H1 (cell line): ENCODE results near the gene PLXNB2. TPM values are rescaled to one million over a fixed set of nuclear protein-coding genes. Genes with fewer than 3 reads are reported as not detected.

Experiments used
- CTCF ChIA-PET: fragments of 300-600 bp; sonication (Branson Sonifier 250); formaldehyde crosslinking; loops from one replicate; lab custom pipeline; 2021; ENCODE audit not compliant: partially characterized antibody; lab: Charles Lee
- POLR2A ChIA-PET: fragments of 300-600 bp; sonication (Branson Sonifier 250); formaldehyde crosslinking; loops from one replicate; lab custom pipeline; 2021; ENCODE audit warnings: inconsistent platforms; ENCODE audit not compliant: partially characterized antibody; lab: Charles Lee
- DNase-seq, 2 experiments: peaks; one replicate each; pipeline versions ENCODE4 v3.0.0 to v3.0.0-alpha.2; 2010 to 2022; ENCODE audit warnings: low spot score in 2 of 2, low read depth in 1 of 2, mixed read lengths in 1 of 2
- FAIRE-seq: peaks from 2 replicates; lab custom pipeline; 2011; peaks lifted over from hg19 to GRCh38; lab: Jason Lieb, UNC
- H2AFZ ChIP-seq: 2 replicates; pipeline ENCODE4 v1.8.1; 2012; ENCODE audit warnings: low read length, inconsistent platforms
- H2AK5ac ChIP-seq: 2 replicates; pipeline ENCODE4 v1.6.1; 2013; ENCODE audit warnings: low read depth, low read length
- H2BK120ac ChIP-seq: replicated peaks from 2 replicates; pipeline ENCODE3; 2013; ENCODE audit warnings: low read depth, low read length, inconsistent platforms
- H2BK12ac ChIP-seq: 2 replicates; pipeline ENCODE4 v1.6.1; 2013; ENCODE audit warnings: low read depth, low read length
- H2BK15ac ChIP-seq: 2 replicates; pipeline ENCODE4 v1.6.1; 2013; ENCODE audit warnings: low read length
- H2BK20ac ChIP-seq: 2 replicates; pipeline ENCODE4 v1.6.1; 2013; ENCODE audit warnings: low read length
- H2BK5ac ChIP-seq: 2 replicates; pipeline ENCODE4 v1.6.1; 2013; ENCODE audit warnings: low read depth, low read length
- H3K14ac ChIP-seq: 2 replicates; pipeline ENCODE4 v1.6.1; 2013; ENCODE audit warnings: inconsistent platforms; ENCODE audit not compliant: insufficient read length
- H3K18ac ChIP-seq: 2 replicates; pipeline ENCODE4 v1.6.1; 2013; ENCODE audit warnings: low read length; ENCODE audit errors: extremely low read depth
- H3K23ac ChIP-seq: 2 replicates; pipeline ENCODE4 v1.6.1; 2013; ENCODE audit warnings: inconsistent platforms; ENCODE audit not compliant: insufficient read length
- H3K23me2 ChIP-seq: 2 replicates; pipeline ENCODE4 v1.6.1; 2013; ENCODE audit warnings: low read depth, low read length
- H3K27ac ChIP-seq: 2 replicates; pipeline ENCODE4 v1.6.1; 2011; ENCODE audit warnings: low read depth, low read length, inconsistent platforms
- H3K27me3 ChIP-seq, 4 experiments: replicated peaks in 1 of 4; 1 replicate in 1 of 4; 2 replicates in 3 of 4; pipeline versions ENCODE4 v1.6.1 to v1.8.1; 2011 to 2013; ENCODE audit warnings: low read length in 3 of 4, mild to moderate bottlenecking in 3 of 4, inconsistent platforms in 2 of 4, mixed read lengths in 2 of 4, moderate library complexity in 1 of 4; ENCODE audit not compliant: control insufficient read depth in 3 of 4, insufficient read depth in 3 of 4; ENCODE audit errors: extremely low read depth in 1 of 4
- H3K36me3 ChIP-seq, 4 experiments: 2 replicates each; pipeline versions ENCODE4 v1.6.1 to v1.8.1; 2011 to 2013; ENCODE audit warnings: mild to moderate bottlenecking in 4 of 4, low read length in 3 of 4, moderate library complexity in 2 of 4, control low read depth in 1 of 4, inconsistent platforms in 1 of 4; ENCODE audit not compliant: insufficient read depth in 4 of 4, control insufficient read depth in 2 of 4
- H3K4ac ChIP-seq: replicated peaks from 2 replicates; pipeline ENCODE3; 2013; ENCODE audit warnings: low read length, low read depth, mixed read lengths, inconsistent platforms; ENCODE audit not compliant: insufficient read length
- H3K4me1 ChIP-seq, 4 experiments: replicated peaks in 1 of 4; 1 replicate in 1 of 4; 2 replicates in 3 of 4; pipeline versions ENCODE4 v1.6.1 to v1.8.1; 2011 to 2013; ENCODE audit warnings: low read length in 3 of 4, inconsistent platforms in 2 of 4, mixed read lengths in 1 of 4; ENCODE audit not compliant: insufficient read depth in 4 of 4, control insufficient read depth in 3 of 4
- H3K4me2 ChIP-seq, 2 experiments: 2 replicates each; pipeline versions ENCODE4 v1.6.1 to v1.8.1; 2011 to 2013; ENCODE audit warnings: low read depth in 2 of 2, low read length in 2 of 2, control low read depth in 1 of 2, inconsistent platforms in 1 of 2, mild to moderate bottlenecking in 1 of 2; ENCODE audit not compliant: insufficient read depth in 1 of 2
- H3K4me3 ChIP-seq, 4 experiments: fragments of 200-600, 300-600 bp in 1 of 4; sonication (generic), shearing (Covaris generic), sonication (Bioruptor Twin) in 1 of 4; 2 replicates each; pipeline versions ENCODE4 v1.5.1 to v1.8.1; 2011 to 2016; ENCODE audit warnings: low read length in 4 of 4, low read depth in 3 of 4, control low read depth in 2 of 4, inconsistent platforms in 2 of 4, mild to moderate bottlenecking in 2 of 4, mixed read lengths in 1 of 4, moderate library complexity in 1 of 4; ENCODE audit not compliant: insufficient read depth in 2 of 4; ENCODE audit errors: extremely low read depth in 1 of 4
- H3K56ac ChIP-seq: replicated peaks from 2 replicates; pipeline ENCODE3; 2013; ENCODE audit warnings: low read depth, mild to moderate bottlenecking, mixed read lengths, low read length, inconsistent platforms; ENCODE audit not compliant: insufficient read length
- H3K79me1 ChIP-seq: 2 replicates; pipeline ENCODE4 v1.6.1; 2013; ENCODE audit warnings: low read depth, low read length, control low read depth
- H3K79me2 ChIP-seq, 2 experiments: 2 replicates each; pipeline versions ENCODE4 v1.6.1 to v1.8.1; 2012 to 2013; ENCODE audit warnings: low read length in 2 of 2, mild to moderate bottlenecking in 2 of 2, inconsistent platforms in 1 of 2; ENCODE audit not compliant: insufficient read depth in 2 of 2, control insufficient read depth in 1 of 2
- H3K9ac ChIP-seq, 4 experiments: replicated peaks in 1 of 4; 1 replicate in 1 of 4; 2 replicates in 3 of 4; pipeline versions ENCODE4 v1.6.1 to v1.8.1; 2011 to 2013; ENCODE audit warnings: low read depth in 3 of 4, low read length in 3 of 4, control low read depth in 2 of 4, mild to moderate bottlenecking in 2 of 4, moderate library complexity in 2 of 4, inconsistent platforms in 1 of 4; ENCODE audit errors: extremely low read depth in 1 of 4
- H3K9me3 ChIP-seq, 2 experiments: 2 replicates each; pipeline versions ENCODE4 v1.6.1 to v1.8.1; 2012 to 2013; ENCODE audit warnings: mild to moderate bottlenecking in 2 of 2, moderate library complexity in 2 of 2, control low read depth in 1 of 2, inconsistent platforms in 1 of 2, low read depth in 1 of 2, low read length in 1 of 2, mixed read lengths in 1 of 2; ENCODE audit not compliant: insufficient read depth in 2 of 2
- H4K20me1 ChIP-seq, 2 experiments: replicated peaks in 1 of 2; 2 replicates each; pipeline versions ENCODE3 to v1.8.1; 2011 to 2013; ENCODE audit warnings: inconsistent platforms in 2 of 2, low read length in 2 of 2, mild to moderate bottlenecking in 1 of 2; ENCODE audit not compliant: insufficient read depth in 2 of 2, control insufficient read depth in 1 of 2
- H4K5ac ChIP-seq: 2 replicates; pipeline ENCODE4 v1.6.1; 2013; ENCODE audit warnings: low read length, low read depth, mixed read lengths, inconsistent platforms; ENCODE audit not compliant: insufficient read length
- H4K8ac ChIP-seq: 2 replicates; pipeline ENCODE4 v1.8.0; 2013; ENCODE audit warnings: mild to moderate bottlenecking, moderate library complexity, low read length, inconsistent platforms; ENCODE audit not compliant: insufficient read depth; ENCODE audit errors: extremely low read depth
- H4K91ac ChIP-seq: replicated peaks from 2 replicates; pipeline ENCODE3; 2013; ENCODE audit warnings: low read length, mixed read lengths, inconsistent platforms; ENCODE audit not compliant: insufficient read length
- CTCF ChIP-seq, 3 experiments: IDR thresholded peaks; 1 replicate in 2 of 3; 2 replicates in 1 of 3; pipeline versions ENCODE4 v1.5.1 to v1.6.1; 2011; ENCODE audit warnings: low read length in 3 of 3, mild to moderate bottlenecking in 3 of 3, inconsistent platforms in 2 of 3, low read depth in 1 of 3, moderate library complexity in 1 of 3; ENCODE audit not compliant: insufficient read depth in 1 of 3; ENCODE audit errors: control extremely low read depth in 1 of 3
- WGBS, 2 experiments: shearing (Covaris generic) in 1 of 2; methylation state at CpG; one replicate each; pipeline versions ENCODE4 v1.1.6 to v1.1.7; 2013 to 2015; ENCODE audit warnings: low lambda C conversion rate in 2 of 2, mixed read lengths in 2 of 2, inconsistent platforms in 1 of 2, low coverage in 1 of 2, missing lambda C conversion rate in 1 of 2; ENCODE audit not compliant: insufficient replicate concordance in 2 of 2, insufficient coverage in 1 of 2, insufficient read length in 1 of 2; ENCODE audit errors: extremely low coverage in 1 of 2, missing lambda C conversion rate in 1 of 2; 5-methylcytosine and 5-hydroxymethylcytosine counted together
- polyA plus RNA-seq, 7 experiments: library from polyadenylated mRNA; depleted of rRNA in 3 of 7; stranded (reverse) in 5 of 7; unstranded in 2 of 7; fragments of >200 nt in 5 of 7; fragments of 200-250 nt in 2 of 7; gene quantifications; 1 replicate in 5 of 7; 2 replicates in 1 of 7; 4 replicates in 1 of 7; pipeline versions ENCODE4 v1.2.1 to v1.2.3, GENCODE V29; 2011 to 2013; ENCODE audit warnings: missing spikeins in 2 of 7, mixed read lengths in 2 of 7
- total RNA-seq: library from RNA; stranded (reverse); fragmentation: NEBNext Ultra II Directional; extraction: Animal tissue kit (Norgen Biotek cat#: 25700); gene quantifications from 2 replicates; pipeline ENCODE4 v1.2.1, GENCODE V29; 2021

The PLXNB2 gene
- total and polyA plus RNA-seq, 2 of the 8 experiments (the other 6 are each of a cell fraction or from before 2014, with no cell fraction given): 58.3 to 92.8 TPM

DNA sequence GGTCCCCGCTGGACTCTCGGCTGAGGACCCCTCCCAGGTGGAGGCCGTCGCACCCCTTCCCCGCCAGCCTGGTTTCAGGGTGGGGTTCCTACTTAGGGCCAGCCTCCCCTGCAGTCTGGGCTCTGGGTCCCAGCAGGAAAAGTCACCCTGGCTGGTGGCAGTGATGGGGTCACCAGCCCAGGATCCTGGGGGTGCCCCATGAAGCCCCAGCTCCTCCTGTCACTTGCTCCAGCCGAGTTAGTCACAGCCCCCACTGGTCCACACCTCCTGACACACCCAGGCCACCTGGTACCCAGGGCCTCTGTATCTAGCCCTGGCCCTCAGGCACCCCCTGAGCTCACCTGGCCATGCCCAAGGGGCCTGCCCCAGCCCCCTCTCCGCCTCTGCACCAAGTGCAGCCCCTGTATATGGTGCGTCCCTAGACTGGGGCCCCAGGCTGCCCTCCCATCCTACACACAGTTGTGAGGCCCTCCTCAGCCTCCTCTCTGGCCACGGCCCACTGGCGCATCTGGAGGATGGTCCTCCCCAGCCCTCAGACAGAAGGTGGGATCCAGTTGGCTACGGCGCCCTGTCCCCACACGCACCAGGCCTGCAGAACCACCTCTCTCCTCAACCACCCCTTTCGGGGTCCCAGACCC, 6.7 kb downstream of the PLXNB2 start:
- peak overlapping the region in 2 of 4 experiments; percentile 35 to 68; a peak in 4 of 8 replicates for H3K4me3 ChIP-seq
- peaks cover 18% of the 10 kb centered on the region for H3K79me1 ChIP-seq
- H3K27ac ChIP-seq: no peak overlapping the region
- no peak overlapping the region for H2BK120ac ChIP-seq
- no peak overlapping the region for H2AFZ ChIP-seq
- peaks cover 16 to 39% of the 10 kb centered on the region in 2 experiments for H4K20me1 ChIP-seq
- WGBS, 2 experiments: 71% methylated on average over 13 of the region's 14 CpGs; no CpG with 5 or more reads in 1 of the 2 experiments
- FAIRE-seq (no peak), DNase-seq (no peak)
- no peak overlapping the region for H2BK20ac ChIP-seq
- no peak overlapping the region for H3K9ac ChIP-seq
- ChIA-PET POLR2A (interaction anchor here (0.7 to 1.6 kb wide), 4 partner anchors 11 to 50 kb away, joined by 3 to 6 read pairs (median 4); partner anchors contain the start of gene HDAC10), CTCF (interaction anchor here (0.7 to 1.5 kb wide), 6 partner anchors 25 to 100 kb away, joined by 3 to 4 read pairs (median 3); no protein-coding TSS in a partner anchor)
- no peak overlapping the region for H3K56ac ChIP-seq
- H3K4me2 ChIP-seq: peak overlapping the region; percentile 53 to 77
- 0 out of 2 replicates have a peak overlapping the region, but pooled peaks have one; percentile 29 for H2BK15ac ChIP-seq
- no peak overlapping the region for H2BK12ac ChIP-seq
- no peak overlapping the region for H2BK5ac ChIP-seq
- no peaks in the 10 kb centered on the region; a peak in 2 of 7 replicates for H3K27me3 ChIP-seq
- H4K8ac ChIP-seq: peak overlapping the region; percentile 35
- H3K4ac ChIP-seq: no peak overlapping the region
- H3K36me3 ChIP-seq: no peaks in the 10 kb centered on the region
- no peaks in the 10 kb centered on the region for H3K9me3 ChIP-seq
- no peak overlapping the region for H4K91ac ChIP-seq
- peaks cover 9% of the 10 kb centered on the region; the same call in 1 of the 2 replicates for H3K23me2 ChIP-seq
- H3K14ac ChIP-seq: no peak overlapping the region
- H3K18ac ChIP-seq: no peak overlapping the region
- H3K23ac ChIP-seq: no peak overlapping the region
- H3K79me2 ChIP-seq: peaks cover 0 to 33% of the 10 kb centered on the region in 2 experiments; a peak in 3 of 4 replicates
- no peak overlapping the region for H4K5ac ChIP-seq
- H3K4me1 ChIP-seq: peaks cover 3 to 40% (median 20%) of the 10 kb centered on the region in 4 experiments
- peak overlapping the region; percentile 3; the same call in 1 of the 2 replicates for H2AK5ac ChIP-seq
- no peak for TF ChIP-seq CTCF (IDR thresholded peaks at IDR 0.05; ENCODE audit: control extremely low read depth in 1 of 3, insufficient read depth in 1 of 3, low read depth in 1 of 3, low read length in 3 of 3)
